Muscle of leg (tissue), 16 donors: ENCODE measurements around the gene ZNF367. TPM values are rescaled to one million over a fixed set of nuclear protein-coding genes. Genes with fewer than 3 reads are reported as not detected.
A peak's percentile ranks its signal among the peaks of the same experiment; 100 is the strongest.

Experiments
- DNase-seq: peaks from one replicate; pipeline ENCODE4 v3.0.0; 2013
- H3K27ac ChIP-seq: one replicate; pipeline ENCODE4 v1.5.1; 2013; ENCODE audit warnings: mild to moderate bottlenecking, low read length, control low read depth
- H3K27me3 ChIP-seq: one replicate; pipeline ENCODE4 v1.6.1; 2013; ENCODE audit warnings: low read length; ENCODE audit not compliant: control insufficient read depth, insufficient read depth
- H3K36me3 ChIP-seq: one replicate; pipeline ENCODE4 v1.6.1; 2013; ENCODE audit warnings: low read length; ENCODE audit not compliant: control insufficient read depth, insufficient read depth
- H3K4me1 ChIP-seq: one replicate; pipeline ENCODE4 v1.6.1; 2013; ENCODE audit warnings: low read length; ENCODE audit not compliant: control insufficient read depth, insufficient read depth
- H3K4me3 ChIP-seq: one replicate; pipeline ENCODE4 v1.5.1; 2013; ENCODE audit warnings: low read length, control low read depth
- H3K9me3 ChIP-seq: replicated peaks from 2 replicates; pipeline ENCODE4 v1.6.1; 2013; ENCODE audit warnings: low read depth, low read length; ENCODE audit not compliant: control insufficient read depth
- WGBS: methylation state at CpG from one replicate; pipeline ENCODE4 v1.1.5; 2013; ENCODE audit warnings: missing lambda C conversion rate; ENCODE audit not compliant: insufficient coverage; 5-methylcytosine and 5-hydroxymethylcytosine counted together
- long read RNA-seq, 11 donors: transcript quantifications; one replicate each; lab custom pipeline, GENCODE V29; 2026
- polyA plus RNA-seq, 8 donors: library from polyadenylated mRNA; unstranded; fragments of 120-200 nt; gene quantifications; one replicate each; pipeline versions ENCODE4 v1.2.1 to v1.2.3, GENCODE V29; 2013; ENCODE audit warnings: inconsistent platforms in 1 of 8, low replicate concordance in 1 of 8; ENCODE audit not compliant: insufficient read length in 8 of 8, insufficient read depth in 1 of 8
- total RNA-seq: library from RNA; stranded (reverse); fragments of 120-200 nt; gene quantifications from one replicate; pipeline ENCODE4 v1.2.4, GENCODE V29; 2013

The ZNF367 gene
- total RNA-seq: 5.8 TPM
- polyA plus RNA-seq: 1 to 10 TPM; 6.7 to 9.8 (median 7.6) TPM
- long read RNA-seq, donor 1: 0 reads
- long read RNA-seq, donor 2: 0 reads
- long read RNA-seq, donor 3, partial matches to known transcripts: 0 of 4 reads
- long read RNA-seq, donor 3, other reads (novel, unspliced or antisense): 0 of 4 reads
- long read RNA-seq, donor 4, partial matches to known transcripts: 0 of 4 reads
- long read RNA-seq, donor 4, other reads (novel, unspliced or antisense): 0 of 4 reads
- long read RNA-seq, donor 5, partial matches to known transcripts: 0 of 2 reads
- long read RNA-seq, donor 5, other reads (novel, unspliced or antisense): 0 of 2 reads
- long read RNA-seq, donor 6, partial matches to known transcripts: 0 of 3 reads
- long read RNA-seq, donor 6, other reads (novel, unspliced or antisense): 0 of 3 reads
- long read RNA-seq, donor 7, partial matches to known transcripts: 0 of 2 reads
- long read RNA-seq, donor 7, other reads (novel, unspliced or antisense): 0 of 2 reads
- long read RNA-seq, donor 8, partial matches to known transcripts: 0 of 2 reads
- long read RNA-seq, donor 8, other reads (novel, unspliced or antisense): 0 of 2 reads
- long read RNA-seq, donor 9, partial matches to known transcripts: 0 of 1 reads
- long read RNA-seq, donor 9, other reads (novel, unspliced or antisense): 0 of 1 reads
- long read RNA-seq, donor 10, partial matches to known transcripts: 0 of 3 reads
- long read RNA-seq, donor 10, other reads (novel, unspliced or antisense): 0 of 3 reads
- long read RNA-seq, donor 11, partial matches to known transcripts: 0 of 2 reads
- long read RNA-seq, donor 11, other reads (novel, unspliced or antisense): 0 of 2 reads

DNA sequence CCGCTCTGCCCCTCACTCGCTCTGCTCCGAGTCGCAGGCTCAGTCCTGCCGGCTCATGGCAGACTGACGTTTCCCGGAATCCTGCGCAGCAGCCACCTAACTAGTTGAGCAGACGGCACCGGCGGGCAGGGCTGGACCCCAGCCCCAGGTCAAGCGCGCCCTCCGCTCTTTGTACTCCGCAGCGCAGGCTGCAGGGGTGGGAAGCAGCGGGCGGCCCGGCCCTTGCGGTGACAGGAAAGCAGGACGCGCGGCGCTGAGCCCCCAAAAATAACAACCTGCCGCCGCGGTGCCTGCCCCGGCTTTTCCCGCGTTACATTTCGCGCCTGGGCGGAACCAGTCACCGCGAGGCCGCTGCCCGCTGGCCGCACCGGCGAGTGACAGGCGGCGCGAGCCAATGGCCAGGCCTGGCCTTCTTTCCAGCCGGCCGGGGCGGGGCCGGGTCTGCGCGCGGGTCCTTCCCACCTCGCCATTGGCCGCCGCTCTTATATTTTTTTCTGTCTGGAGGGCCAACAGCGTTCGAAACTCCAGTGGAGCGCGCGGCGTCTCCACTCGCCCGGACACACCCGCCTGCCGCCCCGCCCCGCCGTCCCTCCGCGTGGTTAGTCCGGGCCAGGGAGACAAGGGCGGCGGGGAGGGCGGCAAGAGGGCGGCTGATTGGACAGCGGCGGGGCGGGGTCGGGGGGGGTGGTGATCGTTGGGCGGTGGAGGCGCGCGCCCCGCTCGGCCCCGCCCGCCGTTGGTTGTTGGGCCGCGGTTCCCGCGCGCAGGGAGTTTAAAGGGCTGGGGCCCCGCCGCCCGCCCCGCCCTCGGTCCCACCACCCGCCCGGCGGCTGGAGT is at the start of gene ZNF367:
ZNF367 (minus strand) TSS at position 288 of the 837 bp plus-strand sequence. CDS start 338 bp downstream, outside the sequence.
- Histone ChIP-seq H3K9me3 (no peaks in the 10 kb centered on the region), H3K4me1 (peaks cover 12% of the 10 kb centered on the region), H3K27ac (peak within 1 kb of the TSS; percentile 97), H3K4me3 (peak within 1 kb of the TSS; percentile 53), H3K36me3 (no peaks in the 10 kb centered on the region), H3K27me3 (no peaks in the 10 kb centered on the region)
- WGBS: under 1% methylated on average over 90 of the region's 100 CpGs
- peak; percentile 99 for DNase-seq

- no peaks in the 10 kb centered on the region for H3K27me3 ChIP-seq
- peaks cover 25% of the 10 kb centered on the region for H3K36me3 ChIP-seq
- no peak overlapping the region for H3K4me3 ChIP-seq
- no peak for DNase-seq
- 100% methylated on average over 4 of the region's 5 CpGs for WGBS
- H3K27ac ChIP-seq: no peak overlapping the region
- H3K9me3 ChIP-seq: no peaks in the 10 kb centered on the region
- peaks cover 3% of the 10 kb centered on the region for H3K4me1 ChIP-seq
Observed at GRCh38 chr9:96467784-96468183, 49.6 kb upstream of the ZNF367 start.

GRCh38 chr9:96464426-96464825 is 46.3 kb upstream of the ZNF367 start:
- WGBS: 57% methylated on average over 4 of the region's 6 CpGs
- H3K27me3 ChIP-seq: no peaks in the 10 kb centered on the region
- H3K4me3 ChIP-seq: no peak overlapping the region
- peaks cover 3% of the 10 kb centered on the region for H3K36me3 ChIP-seq
- H3K27ac ChIP-seq: no peak overlapping the region
- no peak for DNase-seq
- no peaks in the 10 kb centered on the region for H3K9me3 ChIP-seq
- peaks cover 3% of the 10 kb centered on the region for H3K4me1 ChIP-seq

- DNase-seq: no peak
- no peaks in the 10 kb centered on the region for H3K9me3 ChIP-seq
- H3K4me1 ChIP-seq: peaks cover 3% of the 10 kb centered on the region
- 86% methylated on average over 5 of the region's 6 CpGs for WGBS
- H3K27ac ChIP-seq: no peak overlapping the region
- peaks cover 2% of the 10 kb centered on the region for H3K36me3 ChIP-seq
- no peak overlapping the region for H3K4me3 ChIP-seq
- H3K27me3 ChIP-seq: no peaks in the 10 kb centered on the region
Observed at GRCh38 chr9:96462541-96462940, 44.4 kb upstream of the ZNF367 start.

GRCh38 chr9:96461336-96461735 is 43.2 kb upstream of the ZNF367 start:
- Histone ChIP-seq H3K27ac (no peak overlapping the region), H3K36me3 (peaks cover 2% of the 10 kb centered on the region), H3K27me3 (no peaks in the 10 kb centered on the region), H3K9me3 (no peaks in the 10 kb centered on the region), H3K4me1 (peaks cover 3% of the 10 kb centered on the region), H3K4me3 (no peak overlapping the region)
- WGBS: 77% methylated on average over 5 of the region's 8 CpGs
- DNase-seq: no peak

- no peak for DNase-seq
Observed at GRCh38 chr9:96460882-96461281, 42.7 kb upstream of the ZNF367 start.

DNA sequence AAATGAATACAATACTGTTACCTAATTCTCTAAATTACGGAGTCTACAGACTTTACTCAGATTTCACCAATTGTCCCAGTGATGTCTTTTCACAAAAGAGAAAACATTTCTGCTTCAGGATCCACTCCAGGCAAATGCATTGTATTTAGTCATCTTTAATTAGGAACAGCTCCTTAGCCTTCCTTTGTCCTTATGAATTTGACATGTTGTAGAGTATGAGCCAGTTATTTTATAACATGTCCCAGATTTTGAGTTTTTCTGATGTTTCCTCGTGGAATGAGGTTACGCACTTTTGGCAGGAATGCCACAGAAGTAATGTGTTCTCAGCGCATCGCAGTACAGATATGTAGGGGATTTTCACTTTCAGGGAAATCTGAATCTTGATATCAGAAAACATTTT is 42.3 kb upstream of the ZNF367 start:
- Histone ChIP-seq H3K27ac (no peak overlapping the region), H3K9me3 (no peaks in the 10 kb centered on the region), H3K27me3 (no peaks in the 10 kb centered on the region), H3K4me1 (peaks cover 3% of the 10 kb centered on the region), H3K36me3 (peaks cover 2% of the 10 kb centered on the region), H3K4me3 (no peak overlapping the region)
- peak; percentile 51 for DNase-seq
- no CpG with 5 or more reads among the region's 5 CpGs for WGBS

More at GRCh38 chr9:96460882-96461281, 42.7 kb upstream of the ZNF367 start:
- peaks cover 3% of the 10 kb centered on the region for H3K4me1 ChIP-seq
- H3K9me3 ChIP-seq: no peaks in the 10 kb centered on the region
- no peak overlapping the region for H3K4me3 ChIP-seq
- H3K27me3 ChIP-seq: no peaks in the 10 kb centered on the region
- H3K36me3 ChIP-seq: peaks cover 2% of the 10 kb centered on the region
- H3K27ac ChIP-seq: no peak overlapping the region

DNA sequence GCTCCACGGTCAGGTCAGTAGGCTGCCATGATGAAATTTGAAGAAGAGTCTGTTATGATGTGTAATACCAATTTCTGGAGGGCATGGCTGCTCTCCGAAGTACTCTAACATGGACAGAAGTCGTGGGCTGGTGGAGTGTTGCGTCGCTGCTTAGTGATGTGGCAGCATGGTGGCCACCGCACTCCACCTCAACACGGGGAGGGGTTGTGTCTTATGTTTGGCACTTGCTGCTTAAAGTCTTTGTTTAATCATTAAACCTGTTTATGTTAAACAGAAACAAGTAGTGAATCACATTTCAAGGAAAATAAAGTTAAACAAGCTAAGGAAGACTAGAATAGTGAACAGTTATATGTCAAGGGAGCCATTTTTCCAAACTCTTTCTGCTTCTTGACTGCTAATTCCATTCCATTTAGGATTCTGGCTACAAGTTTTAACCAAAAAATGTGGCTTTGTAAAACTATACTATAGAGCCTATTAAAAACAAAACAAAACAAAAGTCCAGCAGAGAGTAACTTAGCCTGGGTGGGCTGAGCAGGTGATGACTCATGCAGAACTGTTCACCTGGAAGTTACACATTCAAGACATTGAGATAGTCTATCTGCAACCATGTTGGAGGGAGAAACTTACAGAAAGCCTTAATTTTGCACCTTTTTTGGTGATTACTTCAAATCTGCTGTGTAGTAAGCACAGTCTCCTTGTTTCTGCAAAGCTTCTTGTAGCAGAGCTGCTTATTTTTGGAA is 41.3 kb upstream of the ZNF367 start:
- Histone ChIP-seq H3K36me3 (peaks cover 2% of the 10 kb centered on the region), H3K9me3 (no peaks in the 10 kb centered on the region), H3K27me3 (no peaks in the 10 kb centered on the region), H3K4me3 (no peak overlapping the region), H3K27ac (no peak overlapping the region), H3K4me1 (peaks cover 1% of the 10 kb centered on the region)
- WGBS: 100% methylated on average over 3 of the region's 7 CpGs
- DNase-seq: no peak

GRCh38 chr9:96458226-96458625 is 40.1 kb upstream of the ZNF367 start:
- peaks cover 2% of the 10 kb centered on the region for H3K36me3 ChIP-seq
- H3K27ac ChIP-seq: no peak overlapping the region
- no peaks in the 10 kb centered on the region for H3K27me3 ChIP-seq
- no peaks in the 10 kb centered on the region for H3K4me1 ChIP-seq
- 86% methylated on average over 7 of the region's 8 CpGs for WGBS
- no peak overlapping the region for H3K4me3 ChIP-seq
- no peaks in the 10 kb centered on the region for H3K9me3 ChIP-seq
- no peak for DNase-seq
